Gastrocnemius medialis (tissue), 4 donors: ENCODE measurements around the gene LRCH1. TPM values are rescaled to one million over a fixed set of nuclear protein-coding genes. Genes with fewer than 3 reads are reported as not detected.

Experiments
- ATAC-seq, 2 donors: fragments of 150-250 bp; one replicate each; pipeline ENCODE4 v1.9.1; 2016
- DNase-seq, 2 donors: peaks; one replicate each; pipeline ENCODE4 v3.0.0-alpha.2; 2019
- H3K27ac ChIP-seq, 4 donors: fragments of 200-600 bp; sonication (generic); 1 replicate in 1 of 4; 2 replicates in 3 of 4; pipeline ENCODE4 v1.5.1; 2016 to 2018; ENCODE audit warnings: mild to moderate bottlenecking in 2 of 4, moderate library complexity in 1 of 4
- H3K27me3 ChIP-seq, 3 donors: fragments of 200-600 bp; sonication (generic) in 2 of 3; 1 replicate in 1 of 3; 2 replicates in 2 of 3; pipeline versions ENCODE4 v1.5.1 to v1.6.0; 2016 to 2019; ENCODE audit warnings: mild to moderate bottlenecking in 1 of 3, moderate library complexity in 1 of 3
- H3K36me3 ChIP-seq, 2 donors: fragments of 200-600 bp; sonication (generic) in 1 of 2; one replicate each; pipeline ENCODE4 v1.5.1; 2017 to 2018
- H3K4me1 ChIP-seq, 2 donors: fragments of 200-600 bp; sonication (generic) in 1 of 2; one replicate each; pipeline ENCODE4 v1.5.1; 2016 to 2017; ENCODE audit warnings: mild to moderate bottlenecking in 2 of 2
- H3K4me3 ChIP-seq, 4 donors: fragments of 200-600 bp; sonication (generic) in 3 of 4; 1 replicate in 1 of 4; 2 replicates in 3 of 4; pipeline ENCODE4 v1.5.1; 2016 to 2019; ENCODE audit warnings: mild to moderate bottlenecking in 2 of 4
- H3K9me3 ChIP-seq, 3 donors: fragments of 200-600 bp; sonication (generic) in 2 of 3; 1 replicate in 1 of 3; 2 replicates in 2 of 3; pipeline ENCODE4 v1.5.1; 2016 to 2019
- POLR2A ChIP-seq, 2 donors: fragments of 450-650 bp; IDR thresholded peaks; one replicate each; pipeline ENCODE4 v1.6.1; 2017; ENCODE audit warnings: antibody characterized with exemption in 2 of 2, mild to moderate bottlenecking in 2 of 2, moderate library complexity in 2 of 2
- in situ Hi-C, 4 donors: fragments of 200-750 bp; cut with MboI; loops; one replicate each; pipeline versions ENCODE4 v1.15.0 to v1.8.0; 2017; ENCODE audit warnings: low sequenced_read_pairs in 4 of 4
- intact Hi-C: fragments of 100-400 bp; cut with DNase I; formaldehyde crosslinking; loops from one replicate; pipeline ENCODE4 v1.15.1; 2023; ENCODE audit warnings: low total_unique reads
- total RNA-seq, 4 donors: library from RNA; depleted of rRNA; stranded (reverse); fragments of >200 nt; gene quantifications; one replicate each; pipeline versions ENCODE4 v1.1.0 to v1.2.3, GENCODE V29; 2016
- TF ChIP-seq, protein P1 (sequence below), 5 experiments: fragments of 450-650 bp in 3 of 5; fragments of 200-600 bp in 2 of 5; sonication (generic) in 2 of 5; IDR thresholded peaks in 4 of 5; conservative IDR thresholded peaks in 1 of 5; 1 replicate in 4 of 5; 2 replicates in 1 of 5; pipeline ENCODE4 v1.5.1; 2016 to 2019; ENCODE audit warnings: antibody characterized with exemption in 5 of 5, mild to moderate bottlenecking in 3 of 5, moderate library complexity in 3 of 5

Gene LRCH1
- total RNA-seq, 4 donors from 2014 or later = 3.4 to 5.0 (median 3.9) TPM

DNA sequence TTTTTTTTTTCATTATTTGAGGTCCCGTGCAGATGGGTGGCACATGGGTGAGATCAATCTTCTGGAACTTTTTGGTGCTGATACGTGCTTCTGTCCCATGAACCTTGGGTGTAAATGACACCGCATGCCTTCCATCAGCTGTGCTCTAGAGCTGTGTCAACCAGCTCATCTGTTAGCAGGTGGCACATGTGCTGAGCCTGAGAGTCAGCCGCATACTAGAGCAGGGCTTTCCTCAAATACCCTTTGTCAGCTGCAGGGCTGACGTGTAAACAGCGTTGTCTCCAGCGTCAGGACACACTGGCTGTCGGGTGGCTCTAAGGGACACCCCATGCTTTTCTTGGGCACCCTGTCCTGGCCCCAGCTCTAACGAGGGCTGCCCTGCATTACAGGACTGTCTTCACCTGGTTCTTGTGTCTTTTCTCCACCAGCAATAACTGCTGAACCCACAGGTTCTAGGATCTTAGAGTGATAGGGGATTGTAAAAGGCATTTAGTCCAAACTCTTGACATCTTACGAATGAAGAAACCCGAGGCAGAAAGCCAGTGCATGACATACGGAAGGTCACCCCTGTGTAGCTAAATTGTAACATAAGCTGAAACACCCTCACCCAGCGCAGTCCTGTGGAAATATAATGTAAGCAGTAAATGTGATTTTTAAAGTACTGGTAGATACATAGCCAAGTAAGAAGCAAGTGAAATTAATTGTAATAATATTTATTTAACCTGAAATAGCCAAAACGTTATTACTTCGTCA, 119.5 kb downstream of the LRCH1 start:
- DNase-seq (no peak), ATAC-seq (peak in 1 of 2 donors; percentile 42)
- H3K27me3 ChIP-seq = no peaks in the 10 kb centered on the region
- intact Hi-C loops = no loop called here
- no peaks in the 10 kb centered on the region for H3K36me3 ChIP-seq
- no peak overlapping the region for H3K27ac ChIP-seq
- peaks cover 0 to 14% of the 10 kb centered on the region in 2 donors for H3K4me1 ChIP-seq
- no peaks in the 10 kb centered on the region for H3K9me3 ChIP-seq
- no peak for TF ChIP-seq POLR2A (IDR thresholded peaks at IDR 0.05)
- TF ChIP-seq, protein P1, sequence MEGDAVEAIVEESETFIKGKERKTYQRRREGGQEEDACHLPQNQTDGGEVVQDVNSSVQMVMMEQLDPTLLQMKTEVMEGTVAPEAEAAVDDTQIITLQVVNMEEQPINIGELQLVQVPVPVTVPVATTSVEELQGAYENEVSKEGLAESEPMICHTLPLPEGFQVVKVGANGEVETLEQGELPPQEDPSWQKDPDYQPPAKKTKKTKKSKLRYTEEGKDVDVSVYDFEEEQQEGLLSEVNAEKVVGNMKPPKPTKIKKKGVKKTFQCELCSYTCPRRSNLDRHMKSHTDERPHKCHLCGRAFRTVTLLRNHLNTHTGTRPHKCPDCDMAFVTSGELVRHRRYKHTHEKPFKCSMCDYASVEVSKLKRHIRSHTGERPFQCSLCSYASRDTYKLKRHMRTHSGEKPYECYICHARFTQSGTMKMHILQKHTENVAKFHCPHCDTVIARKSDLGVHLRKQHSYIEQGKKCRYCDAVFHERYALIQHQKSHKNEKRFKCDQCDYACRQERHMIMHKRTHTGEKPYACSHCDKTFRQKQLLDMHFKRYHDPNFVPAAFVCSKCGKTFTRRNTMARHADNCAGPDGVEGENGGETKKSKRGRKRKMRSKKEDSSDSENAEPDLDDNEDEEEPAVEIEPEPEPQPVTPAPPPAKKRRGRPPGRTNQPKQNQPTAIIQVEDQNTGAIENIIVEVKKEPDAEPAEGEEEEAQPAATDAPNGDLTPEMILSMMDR (IDR thresholded peaks at IDR 0.05 in 4 of 5, conservative IDR thresholded peaks at IDR 0.05 in 1 of 5) = no peak
- in situ Hi-C loops = no loop called here
- no peak overlapping the region for H3K4me3 ChIP-seq

DNA sequence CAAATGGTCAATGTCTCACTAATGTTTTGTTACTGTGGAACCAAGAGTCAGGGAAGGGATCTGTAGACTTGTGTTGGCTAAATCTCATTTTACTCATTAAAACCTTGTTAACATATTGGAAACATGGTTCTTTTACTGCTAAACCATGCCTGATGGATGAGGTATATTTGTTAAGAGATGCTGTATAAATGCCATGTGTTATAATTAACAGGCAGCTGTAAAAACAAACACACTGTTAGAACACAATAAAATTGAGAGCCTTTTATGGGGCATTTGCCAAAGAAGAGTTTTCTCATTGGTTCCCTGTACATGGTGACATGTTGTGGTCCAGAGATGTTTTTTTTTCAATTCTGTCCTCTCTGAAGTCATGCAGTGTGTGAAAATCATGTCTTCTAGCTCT, 122.0 kb downstream of the LRCH1 start:
- DNase-seq = no peak
- no peak overlapping the region for H3K4me3 ChIP-seq
- peaks cover 0 to 19% of the 10 kb centered on the region in 2 donors for H3K4me1 ChIP-seq
- no peaks in the 10 kb centered on the region for H3K36me3 ChIP-seq
- intact Hi-C loops = loop anchor here (5.0 kb wide), 1 partner anchor 123 kb away; the partner anchor contains the start of gene LRCH1
- no peak overlapping the region for H3K27ac ChIP-seq
- no peaks in the 10 kb centered on the region for H3K9me3 ChIP-seq
- ATAC-seq = no peak
- TF ChIP-seq POLR2A (IDR thresholded peaks at IDR 0.05) = no peak
- TF ChIP-seq, protein P1 (IDR thresholded peaks at IDR 0.05 in 4 of 5, conservative IDR thresholded peaks at IDR 0.05 in 1 of 5) = no peak
- H3K27me3 ChIP-seq = no peaks in the 10 kb centered on the region
- in situ Hi-C loops = no loop called here

DNA sequence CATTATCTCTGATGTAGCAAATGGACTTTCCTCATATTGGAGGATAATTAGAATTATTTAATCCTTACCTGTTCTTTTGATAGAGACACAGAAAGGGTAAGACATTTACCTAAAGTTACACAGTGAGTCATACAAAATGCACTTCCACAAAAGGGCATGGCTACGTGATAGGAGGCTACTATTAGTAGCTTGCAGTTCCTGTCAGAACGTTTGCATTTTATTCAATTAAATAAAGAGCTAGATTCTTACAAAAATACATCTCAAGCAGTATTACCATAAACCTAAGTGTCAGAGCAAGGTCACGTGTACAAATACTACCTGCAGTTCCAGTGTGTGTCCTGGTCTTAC, 123.4 kb downstream of the LRCH1 start:
- TF ChIP-seq, protein P1 (IDR thresholded peaks at IDR 0.05 in 4 of 5, conservative IDR thresholded peaks at IDR 0.05 in 1 of 5) = no peak
- TF ChIP-seq POLR2A (IDR thresholded peaks at IDR 0.05) = no peak
- intact Hi-C loops = loop anchor here (5.0 kb wide), 1 partner anchor 124 kb away; the partner anchor contains the start of gene LRCH1
- H3K9me3 ChIP-seq = no peaks in the 10 kb centered on the region
- ATAC-seq = no peak
- H3K27ac ChIP-seq = no peak overlapping the region
- no peaks in the 10 kb centered on the region for H3K27me3 ChIP-seq
- no peak overlapping the region for H3K4me3 ChIP-seq
- H3K4me1 ChIP-seq = peaks cover 0 to 19% of the 10 kb centered on the region in 2 donors
- in situ Hi-C loops = no loop called here
- DNase-seq = no peak
- no peaks in the 10 kb centered on the region for H3K36me3 ChIP-seq

DNA sequence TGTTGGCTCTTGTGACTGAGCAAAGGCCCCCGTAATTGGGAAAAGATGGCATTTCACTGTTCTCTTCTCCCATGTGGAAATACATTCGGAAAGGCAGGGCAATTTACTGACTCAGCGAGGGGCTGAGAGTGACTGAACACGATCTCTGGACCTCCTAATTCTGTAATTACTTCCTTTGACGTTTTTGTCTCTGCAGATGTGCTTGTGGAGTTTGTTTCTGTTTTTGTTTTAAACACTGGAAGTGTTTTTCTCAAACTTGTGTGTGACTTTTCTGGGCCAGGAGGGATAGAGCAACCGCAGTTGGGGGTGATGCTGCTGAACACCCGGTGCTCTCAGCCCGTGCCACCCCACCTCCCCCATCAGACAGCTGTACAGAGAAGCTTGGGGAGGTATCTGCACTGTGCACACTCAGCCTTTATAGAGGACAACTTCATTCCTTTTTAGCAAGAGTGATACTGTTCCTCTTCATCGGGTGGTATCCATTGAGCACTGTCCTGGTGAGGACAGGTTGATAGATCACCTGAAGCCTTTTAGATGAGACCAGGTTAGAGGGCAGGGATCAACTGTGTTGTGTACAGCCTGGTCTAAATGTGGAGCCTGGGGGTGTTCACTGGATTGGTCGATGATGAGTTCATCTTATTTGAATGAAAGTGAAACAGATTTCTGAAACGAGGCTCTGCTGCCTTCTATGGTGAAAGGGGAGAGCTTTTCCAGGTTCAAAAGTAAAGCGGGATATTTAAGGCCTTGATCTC, 126.6 kb downstream of the LRCH1 start:
- Histone ChIP-seq H3K27me3 (no peaks in the 10 kb centered on the region), H3K9me3 (no peaks in the 10 kb centered on the region), H3K4me1 (peaks cover 4 to 11% of the 10 kb centered on the region in 2 donors), H3K4me3 (peak overlapping the region; percentile 24 to 41 (median 34)), H3K36me3 (no peaks in the 10 kb centered on the region), H3K27ac (peak overlapping the region; percentile 53 to 72 (median 62))
- intact Hi-C loops = loop anchor here (5.0 kb wide), 1 partner anchor 127 kb away; the partner anchor contains the start of gene LRCH1
- in situ Hi-C loops = no loop called here
- peak in 1 of 2 donors; percentile 25 for TF ChIP-seq POLR2A (IDR thresholded peaks at IDR 0.05)
- TF ChIP-seq, protein P1 (IDR thresholded peaks at IDR 0.05 in 4 of 5, conservative IDR thresholded peaks at IDR 0.05 in 1 of 5) = no peak
- no peak for DNase-seq
- peak; percentile 66 to 73 for ATAC-seq
